WTC11 (cell line): ENCODE measurements around the gene DMRT2. TPM values are rescaled to one million over a fixed set of nuclear protein-coding genes. Genes with fewer than 3 reads are reported as not detected.
A peak's percentile ranks its signal among the peaks of the same experiment; 100 is the strongest.

Experiments used
- ATAC-seq: fragments of 200-7000 bp; cut with Tn5 transposase; 2 replicates; pipeline ENCODE4 v1.10.0; 2021; ENCODE audit warnings: mild to moderate bottlenecking, moderate library complexity
- CTCF ChIA-PET: fragments of 300-600 bp; sonication (Branson Sonifier 250); formaldehyde crosslinking; loops from one replicate; lab custom pipeline; 2021; ENCODE audit warnings: antibody characterized with exemption; lab: Charles Lee
- POLR2A ChIA-PET: fragments of 350-600 bp; sonication (Branson Sonifier 250); formaldehyde crosslinking; loops from one replicate; lab custom pipeline; 2021; ENCODE audit warnings: antibody characterized with exemption; lab: Charles Lee
- DNase-seq: peaks from one replicate; pipeline ENCODE4 v3.0.0; 2021; ENCODE audit warnings: low spot score
- H3K27ac Mint-ChIP-seq: 2 replicates; pipeline ENCODE4 v1.8.0; 2021; ENCODE audit warnings: mixed read lengths
- H3K27me3 Mint-ChIP-seq: 2 replicates; pipeline ENCODE4 v1.8.0; 2021; ENCODE audit warnings: low read depth, mild to moderate bottlenecking, moderate library complexity, mixed read lengths
- H3K36me3 Mint-ChIP-seq: 2 replicates; pipeline ENCODE4 v1.8.0; 2021; ENCODE audit warnings: mixed read lengths
- H3K4me1 Mint-ChIP-seq: 2 replicates; pipeline ENCODE4 v1.8.0; 2022; ENCODE audit warnings: mixed read lengths
- H3K4me3 Mint-ChIP-seq: 2 replicates; pipeline ENCODE4 v1.8.0; 2021; ENCODE audit warnings: mild to moderate bottlenecking, moderate library complexity, mixed read lengths
- H3K9me3 Mint-ChIP-seq: 2 replicates; pipeline ENCODE4 v1.8.0; 2021; ENCODE audit warnings: mixed read lengths
- CBFB ChIP-seq: sonication (generic); formaldehyde crosslinking; IDR thresholded peaks from 2 replicates; pipeline ENCODE4 v1.8.1; 2022; ENCODE audit warnings: mild to moderate bottlenecking, low read depth, missing genetic modification reagents
- CTCF ChIP-seq: fragments of 200-600 bp; IDR thresholded peaks from 2 replicates; pipeline ENCODE4 v1.8.0; 2022; ENCODE audit warnings: antibody characterized with exemption
- GRHL2 ChIP-seq: fragments of 250-450 bp; sonication (Bioruptor Pico); IDR thresholded peaks from 2 replicates; pipeline ENCODE4 v1.8.0; 2022; ENCODE audit warnings: mild to moderate bottlenecking, moderate library complexity; ENCODE audit not compliant: insufficient replicate concordance, severe bottlenecking
- GTF2I ChIP-seq: fragments of 250-450 bp; sonication (Bioruptor Pico); conservative IDR thresholded peaks from 2 replicates; pipeline ENCODE4 v1.4.0; 2021; ENCODE audit warnings: mild to moderate bottlenecking
- IRF2 ChIP-seq: sonication (generic); formaldehyde crosslinking; IDR thresholded peaks from 2 replicates; pipeline ENCODE4 v1.8.0; 2022; ENCODE audit warnings: low read depth, missing genetic modification reagents, borderline replicate concordance
- JUN ChIP-seq: sonication (generic); formaldehyde crosslinking; IDR thresholded peaks from 2 replicates; pipeline ENCODE4 v1.8.0; 2023; ENCODE audit warnings: mild to moderate bottlenecking, missing genetic modification reagents
- NFYB ChIP-seq: sonication (generic); formaldehyde crosslinking; conservative IDR thresholded peaks from 2 replicates; pipeline ENCODE4 v1.8.0; 2022; ENCODE audit warnings: low read depth, missing genetic modification reagents
- SOX15 ChIP-seq: fragments of 250-450 bp; sonication (Bioruptor Pico); IDR thresholded peaks from 2 replicates; pipeline ENCODE4 v1.9.0; 2021; ENCODE audit warnings: mild to moderate bottlenecking
- TCF7 ChIP-seq: sonication (generic); formaldehyde crosslinking; IDR thresholded peaks from 2 replicates; pipeline ENCODE4 v1.8.0; 2022; ENCODE audit warnings: mild to moderate bottlenecking, low read depth, missing genetic modification reagents, moderate library complexity
- ZNF121 ChIP-seq: sonication (generic); formaldehyde crosslinking; IDR thresholded peaks from 2 replicates; pipeline ENCODE4 v1.8.0; 2023; ENCODE audit warnings: missing genetic modification reagents
- ZNF263 ChIP-seq: sonication (generic); formaldehyde crosslinking; IDR thresholded peaks from 2 replicates; pipeline ENCODE4 v1.8.1; 2022; ENCODE audit warnings: low read depth, mild to moderate bottlenecking, moderate library complexity, missing genetic modification reagents
- ZNF317 ChIP-seq: sonication (generic); formaldehyde crosslinking; IDR thresholded peaks from 2 replicates; pipeline ENCODE4 v1.8.1; 2023; ENCODE audit warnings: low read depth, mild to moderate bottlenecking, moderate library complexity, missing genetic modification reagents, borderline replicate concordance
- ZNF396 ChIP-seq: fragments of 250-450 bp; sonication (Bioruptor Pico); IDR thresholded peaks from 2 replicates; pipeline ENCODE4 v1.8.0; 2021; ENCODE audit warnings: mild to moderate bottlenecking, moderate library complexity, borderline replicate concordance
- ZNF416 ChIP-seq: fragments of 250-450 bp; sonication (Bioruptor Pico); IDR thresholded peaks from 2 replicates; pipeline ENCODE4 v1.9.0; 2021; ENCODE audit warnings: mild to moderate bottlenecking, inconsistent platforms
- ZNF423 ChIP-seq: fragments of 250-450 bp; sonication (Bioruptor Pico); IDR thresholded peaks from 2 replicates; pipeline ENCODE4 v2.1.2; 2022; ENCODE audit warnings: mild to moderate bottlenecking, moderate library complexity
- total RNA-seq: library from RNA; stranded (reverse); gene quantifications from 3 replicates; pipeline ENCODE4 v1.2.3, GENCODE V29; 2021
- TF ChIP-seq, protein P1 (sequence below): sonication (generic); formaldehyde crosslinking; IDR thresholded peaks from 2 replicates; pipeline ENCODE4 v1.8.0; 2022; ENCODE audit warnings: mild to moderate bottlenecking, missing genetic modification reagents
- TF ChIP-seq, protein P2 (sequence below): sonication (generic); formaldehyde crosslinking; IDR thresholded peaks from 2 replicates; pipeline ENCODE4 v1.8.0; 2023; ENCODE audit warnings: missing genetic modification reagents
- TF ChIP-seq, protein P3 (sequence below): sonication (generic); formaldehyde crosslinking; IDR thresholded peaks from 2 replicates; pipeline ENCODE4 v1.8.1; 2023; ENCODE audit warnings: mild to moderate bottlenecking, missing genetic modification reagents
- TF ChIP-seq, protein P4 (sequence below): sonication (generic); formaldehyde crosslinking; IDR thresholded peaks from 2 replicates; pipeline ENCODE4 v1.8.0; 2022; ENCODE audit warnings: mild to moderate bottlenecking, missing genetic modification reagents

DMRT2 gene
- total RNA-seq, 1 experiment from 2014 or later = not detected

GRCh38 chr9:1007312-1007711 is 42.8 kb upstream of the DMRT2 start:
- POLR2A ChIA-PET = no interaction called here
- TF ChIP-seq ZNF396 (CRISPR knock-in tag) = no peak
- TF ChIP-seq, protein P1, sequence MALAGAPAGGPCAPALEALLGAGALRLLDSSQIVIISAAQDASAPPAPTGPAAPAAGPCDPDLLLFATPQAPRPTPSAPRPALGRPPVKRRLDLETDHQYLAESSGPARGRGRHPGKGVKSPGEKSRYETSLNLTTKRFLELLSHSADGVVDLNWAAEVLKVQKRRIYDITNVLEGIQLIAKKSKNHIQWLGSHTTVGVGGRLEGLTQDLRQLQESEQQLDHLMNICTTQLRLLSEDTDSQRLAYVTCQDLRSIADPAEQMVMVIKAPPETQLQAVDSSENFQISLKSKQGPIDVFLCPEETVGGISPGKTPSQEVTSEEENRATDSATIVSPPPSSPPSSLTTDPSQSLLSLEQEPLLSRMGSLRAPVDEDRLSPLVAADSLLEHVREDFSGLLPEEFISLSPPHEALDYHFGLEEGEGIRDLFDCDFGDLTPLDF (CRISPR knock-in tag) = no peak
- TF ChIP-seq ZNF416 = no peak
- TF ChIP-seq NFYB (CRISPR knock-in tag) = no peak
- TF ChIP-seq GRHL2 = no peak
- TF ChIP-seq GTF2I (CRISPR knock-in tag) = no peak
- TF ChIP-seq, protein P2, sequence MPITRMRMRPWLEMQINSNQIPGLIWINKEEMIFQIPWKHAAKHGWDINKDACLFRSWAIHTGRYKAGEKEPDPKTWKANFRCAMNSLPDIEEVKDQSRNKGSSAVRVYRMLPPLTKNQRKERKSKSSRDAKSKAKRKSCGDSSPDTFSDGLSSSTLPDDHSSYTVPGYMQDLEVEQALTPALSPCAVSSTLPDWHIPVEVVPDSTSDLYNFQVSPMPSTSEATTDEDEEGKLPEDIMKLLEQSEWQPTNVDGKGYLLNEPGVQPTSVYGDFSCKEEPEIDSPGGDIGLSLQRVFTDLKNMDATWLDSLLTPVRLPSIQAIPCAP (CRISPR knock-in tag) = no peak
- DNase-seq (no peak), ATAC-seq (no peak)
- Mint-ChIP-seq H3K36me3 (no peaks in the 10 kb centered on the region), H3K4me3 (no peak overlapping the region), H3K4me1 (peaks cover 15% of the 10 kb centered on the region), H3K27ac (no peak overlapping the region), H3K27me3 (peaks cover 17% of the 10 kb centered on the region), H3K9me3 (no peaks in the 10 kb centered on the region)
- CTCF ChIA-PET = no interaction called here

DNA sequence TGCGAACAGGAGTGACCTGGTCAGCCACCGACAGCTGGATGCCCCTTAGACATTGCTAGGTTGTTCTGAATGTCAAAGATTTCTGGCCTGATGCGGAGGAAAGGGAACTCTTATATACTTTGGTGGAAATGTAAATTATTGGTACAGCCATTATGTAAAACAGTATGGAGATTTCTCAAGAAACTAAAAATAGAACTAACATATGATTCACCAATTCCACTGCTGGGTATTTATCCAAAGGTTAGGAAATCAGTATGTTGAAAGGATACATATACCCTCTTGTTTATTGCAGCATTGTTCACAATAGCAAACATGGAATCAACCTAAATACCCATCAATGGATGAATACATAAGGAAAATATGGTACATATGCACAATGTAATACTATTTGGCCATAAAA is 41.9 kb upstream of the DMRT2 start:
- H3K9me3 Mint-ChIP-seq = no peaks in the 10 kb centered on the region
- H3K36me3 Mint-ChIP-seq = no peaks in the 10 kb centered on the region
- H3K27ac Mint-ChIP-seq = no peak overlapping the region
- peaks cover 20% of the 10 kb centered on the region for H3K27me3 Mint-ChIP-seq
- CTCF ChIA-PET = interaction anchor here (1.0 to 1.4 kb wide), 2 partner anchors 27 to 92 kb away, joined by 3 to 4 read pairs; no protein-coding TSS in a partner anchor
- POLR2A ChIA-PET = no interaction called here
- no peak overlapping the region for H3K4me3 Mint-ChIP-seq
- ATAC-seq (no peak), DNase-seq (no peak)
- TF ChIP-seq ZNF396 (CRISPR knock-in tag) (no peak), JUN (CRISPR knock-in tag) (no peak), SOX15 (CRISPR knock-in tag) (no peak), ZNF263 (CRISPR knock-in tag) (no peak), ZNF317 (CRISPR knock-in tag) (no peak), IRF2 (CRISPR knock-in tag) (no peak), TCF7 (CRISPR knock-in tag) (no peak), ZNF423 (CRISPR knock-in tag) (no peak)
- TF ChIP-seq, protein P3, sequence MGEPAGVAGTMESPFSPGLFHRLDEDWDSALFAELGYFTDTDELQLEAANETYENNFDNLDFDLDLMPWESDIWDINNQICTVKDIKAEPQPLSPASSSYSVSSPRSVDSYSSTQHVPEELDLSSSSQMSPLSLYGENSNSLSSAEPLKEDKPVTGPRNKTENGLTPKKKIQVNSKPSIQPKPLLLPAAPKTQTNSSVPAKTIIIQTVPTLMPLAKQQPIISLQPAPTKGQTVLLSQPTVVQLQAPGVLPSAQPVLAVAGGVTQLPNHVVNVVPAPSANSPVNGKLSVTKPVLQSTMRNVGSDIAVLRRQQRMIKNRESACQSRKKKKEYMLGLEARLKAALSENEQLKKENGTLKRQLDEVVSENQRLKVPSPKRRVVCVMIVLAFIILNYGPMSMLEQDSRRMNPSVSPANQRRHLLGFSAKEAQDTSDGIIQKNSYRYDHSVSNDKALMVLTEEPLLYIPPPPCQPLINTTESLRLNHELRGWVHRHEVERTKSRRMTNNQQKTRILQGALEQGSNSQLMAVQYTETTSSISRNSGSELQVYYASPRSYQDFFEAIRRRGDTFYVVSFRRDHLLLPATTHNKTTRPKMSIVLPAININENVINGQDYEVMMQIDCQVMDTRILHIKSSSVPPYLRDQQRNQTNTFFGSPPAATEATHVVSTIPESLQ (CRISPR knock-in tag) = no peak
- TF ChIP-seq, protein P4, sequence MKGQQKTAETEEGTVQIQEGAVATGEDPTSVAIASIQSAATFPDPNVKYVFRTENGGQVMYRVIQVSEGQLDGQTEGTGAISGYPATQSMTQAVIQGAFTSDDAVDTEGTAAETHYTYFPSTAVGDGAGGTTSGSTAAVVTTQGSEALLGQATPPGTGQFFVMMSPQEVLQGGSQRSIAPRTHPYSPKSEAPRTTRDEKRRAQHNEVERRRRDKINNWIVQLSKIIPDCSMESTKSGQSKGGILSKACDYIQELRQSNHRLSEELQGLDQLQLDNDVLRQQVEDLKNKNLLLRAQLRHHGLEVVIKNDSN = no peak
- TF ChIP-seq, protein P1 (CRISPR knock-in tag) = no peak
- peaks cover 15% of the 10 kb centered on the region for H3K4me1 Mint-ChIP-seq

DNA sequence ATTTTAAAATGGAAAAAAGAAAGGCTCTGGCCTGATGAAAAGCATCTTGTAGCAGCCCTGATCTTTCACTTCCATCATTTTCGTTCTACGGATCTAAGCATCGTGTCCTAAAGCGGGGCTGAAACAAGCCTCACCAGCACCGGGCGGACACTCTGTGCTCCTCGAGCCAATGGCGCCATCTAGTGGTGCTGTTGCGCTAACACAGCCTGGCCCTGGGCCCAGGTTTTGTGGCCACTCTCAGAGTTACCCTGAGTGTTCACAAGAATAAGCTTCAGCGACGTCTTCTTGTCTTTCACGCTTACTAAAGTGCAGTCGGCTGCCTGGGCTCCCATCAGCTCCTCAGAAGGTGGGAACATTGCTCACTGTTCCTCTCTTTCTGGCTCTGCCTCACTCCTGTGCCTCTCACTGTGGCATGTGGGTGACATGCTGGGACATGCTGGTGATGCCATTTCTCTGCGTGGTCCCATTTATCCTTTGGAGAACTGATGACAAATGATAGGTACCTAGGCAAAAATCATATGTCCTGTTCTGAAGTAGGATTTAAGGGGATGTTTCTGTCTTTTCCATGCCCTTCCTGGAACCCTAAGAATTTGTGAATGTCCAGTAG is 41.0 kb upstream of the DMRT2 start:
- ChIA-PET POLR2A (interaction anchor here (0.6 kb wide), 1 partner anchor 118 kb away, joined by 4 read pairs; no protein-coding TSS in a partner anchor), CTCF (interaction anchor here (0.5 to 2.2 kb wide), 68 partner anchors 9 to 1360 kb away, joined by 3 to 35 read pairs (median 4); partner anchors contain the start of genes DMRT1 and DMRT3)
- Mint-ChIP-seq H3K4me3 (no peak overlapping the region), H3K27me3 (peaks cover 20% of the 10 kb centered on the region), H3K36me3 (no peaks in the 10 kb centered on the region), H3K4me1 (peaks cover 15% of the 10 kb centered on the region), H3K9me3 (no peaks in the 10 kb centered on the region), H3K27ac (no peak overlapping the region)
- peak; percentile 89 for DNase-seq
- TF ChIP-seq, protein P3 (CRISPR knock-in tag) = no peak
- peak; percentile 80 for TF ChIP-seq ZNF121 (CRISPR knock-in tag)
- TF ChIP-seq CBFB = no peak
- TF ChIP-seq CTCF = peak; percentile 98
- ATAC-seq = peak; percentile 94
